ENCODE measurements around the gene C19orf25.
A peak's percentile ranks its signal among the peaks of the same experiment; 100 is the strongest.
"Not testable (repeated sequence)": the region's sequence is repeated elsewhere in the genome, so short reads cannot be mapped to it uniquely, and the experiment has no call there.

Gene C19orf25

DNA sequence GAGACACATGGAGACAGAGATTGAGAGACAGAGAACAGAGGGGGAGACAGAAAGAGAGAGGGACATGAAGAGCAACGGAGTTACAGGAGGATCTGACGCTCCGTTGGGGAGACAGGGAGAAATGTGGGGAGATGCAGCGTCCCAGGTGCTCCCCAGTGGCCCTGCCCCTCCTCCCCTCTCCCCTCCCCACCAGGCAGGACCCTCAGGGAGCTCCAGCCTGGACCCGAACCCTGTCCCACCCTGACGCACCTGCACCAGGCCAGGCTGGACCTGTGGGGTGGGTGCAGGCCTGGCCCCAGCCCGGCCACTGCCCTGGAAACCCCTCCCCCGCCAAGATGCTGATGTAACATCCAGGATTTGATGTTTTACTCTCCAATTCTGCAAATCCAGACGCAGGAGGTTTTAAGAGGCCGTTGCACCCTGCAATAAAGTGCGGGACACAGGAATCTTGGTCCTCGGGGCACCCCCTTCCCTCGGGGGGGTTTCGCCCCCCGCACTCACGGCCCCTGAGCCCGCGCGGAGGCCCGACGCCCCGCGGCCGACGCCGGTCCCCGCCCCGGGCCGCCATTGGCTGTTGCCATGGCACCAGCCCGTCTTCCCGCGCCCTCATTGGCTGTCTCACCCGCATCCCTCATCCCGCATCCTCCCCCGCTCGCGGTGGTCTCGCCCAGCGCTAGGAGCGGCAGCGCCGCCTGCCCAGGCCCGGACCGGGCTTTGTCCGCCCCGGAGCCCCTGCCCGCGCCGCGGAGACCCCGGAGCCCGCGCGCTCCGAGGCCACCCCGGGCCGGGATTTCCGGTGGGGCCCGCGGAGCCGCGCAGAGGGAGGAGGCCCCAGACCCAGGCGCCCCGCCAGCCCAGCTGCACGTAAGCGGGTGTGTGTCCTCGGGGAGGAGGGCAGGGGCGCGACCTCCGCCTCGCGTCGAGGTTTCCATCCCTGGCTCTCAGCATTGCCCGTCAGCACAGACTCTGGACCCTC, 29.3 kb downstream of the C19orf25 start, which contains the start of gene APC2:
Gene APC2 (plus strand): TSS at position 655 of the 976 bp plus-strand sequence. CDS start 2,881 bp downstream, outside the sequence.
- DNase-seq (ENCODE audit: low read depth), result no peak

DNA sequence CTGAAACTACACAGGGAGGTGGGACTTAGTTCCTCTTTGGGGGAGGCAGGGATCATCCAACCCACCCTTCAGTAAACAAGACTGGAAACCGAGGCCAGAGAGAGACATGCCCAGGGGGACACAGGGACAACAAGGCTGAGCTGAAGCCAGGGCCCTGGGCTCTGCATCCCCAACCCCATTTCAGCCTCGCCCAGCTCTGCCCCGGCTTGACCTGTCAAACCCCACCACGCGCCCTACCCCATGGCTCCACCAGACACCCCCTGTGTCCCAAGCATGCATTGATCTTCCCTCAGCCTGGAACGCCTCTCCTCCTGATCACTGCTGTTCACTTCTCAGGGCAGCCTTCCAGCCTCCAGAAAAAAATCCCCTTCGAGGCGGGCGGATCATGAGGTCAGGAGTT, 31.1 kb downstream of the C19orf25 start:
- DNase-seq (ENCODE audit: low read depth), result no peak

- DNase-seq (ENCODE audit: low read depth), result no peak
Measured at GRCh38 chr19:1447504-1447903, 31.5 kb downstream of the C19orf25 start.

DNA sequence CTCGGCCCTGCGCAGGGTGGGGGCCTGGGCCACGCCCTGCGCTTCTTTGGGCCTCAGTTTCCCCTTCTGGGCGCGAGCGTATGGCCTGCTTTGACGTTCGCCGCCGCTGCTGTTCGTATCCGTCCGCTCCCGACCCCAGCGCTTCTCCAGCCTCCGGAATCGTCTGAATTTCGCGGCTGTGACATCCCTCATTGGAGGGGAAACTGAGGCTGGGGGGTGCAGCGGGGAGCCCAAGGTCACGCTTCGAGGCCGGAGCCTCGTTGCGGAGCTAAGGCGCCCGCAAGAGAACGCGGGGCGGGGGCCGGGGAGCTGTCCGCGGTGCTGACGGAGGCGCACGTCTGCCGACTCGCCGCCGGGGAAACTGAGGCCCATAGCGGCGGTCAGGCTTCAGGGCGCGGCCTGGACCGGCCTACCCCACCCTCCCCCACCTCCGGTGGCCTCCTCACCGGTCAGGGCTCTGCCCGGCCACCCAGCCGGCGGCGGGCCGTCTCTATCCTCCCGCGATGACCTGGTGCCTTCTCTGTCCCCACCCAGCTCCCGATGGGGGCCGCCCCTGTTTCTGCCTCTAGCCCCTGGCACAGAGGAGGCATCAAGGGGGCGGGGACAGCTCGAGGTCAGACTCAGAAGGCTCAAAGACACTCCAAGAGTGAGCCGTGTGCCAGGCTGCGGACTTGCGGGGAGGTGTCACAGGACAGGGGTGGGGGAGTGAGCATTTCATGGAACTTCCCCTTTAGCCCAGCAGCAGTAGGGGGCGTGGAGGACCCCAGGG, 32.1 kb downstream of the C19orf25 start:
- no peak for DNase-seq (ENCODE audit: low read depth)

- DNase-seq (ENCODE audit: low read depth), result no peak
Measured at GRCh38 chr19:1445932-1446712, 32.9 kb downstream of the C19orf25 start.

DNA sequence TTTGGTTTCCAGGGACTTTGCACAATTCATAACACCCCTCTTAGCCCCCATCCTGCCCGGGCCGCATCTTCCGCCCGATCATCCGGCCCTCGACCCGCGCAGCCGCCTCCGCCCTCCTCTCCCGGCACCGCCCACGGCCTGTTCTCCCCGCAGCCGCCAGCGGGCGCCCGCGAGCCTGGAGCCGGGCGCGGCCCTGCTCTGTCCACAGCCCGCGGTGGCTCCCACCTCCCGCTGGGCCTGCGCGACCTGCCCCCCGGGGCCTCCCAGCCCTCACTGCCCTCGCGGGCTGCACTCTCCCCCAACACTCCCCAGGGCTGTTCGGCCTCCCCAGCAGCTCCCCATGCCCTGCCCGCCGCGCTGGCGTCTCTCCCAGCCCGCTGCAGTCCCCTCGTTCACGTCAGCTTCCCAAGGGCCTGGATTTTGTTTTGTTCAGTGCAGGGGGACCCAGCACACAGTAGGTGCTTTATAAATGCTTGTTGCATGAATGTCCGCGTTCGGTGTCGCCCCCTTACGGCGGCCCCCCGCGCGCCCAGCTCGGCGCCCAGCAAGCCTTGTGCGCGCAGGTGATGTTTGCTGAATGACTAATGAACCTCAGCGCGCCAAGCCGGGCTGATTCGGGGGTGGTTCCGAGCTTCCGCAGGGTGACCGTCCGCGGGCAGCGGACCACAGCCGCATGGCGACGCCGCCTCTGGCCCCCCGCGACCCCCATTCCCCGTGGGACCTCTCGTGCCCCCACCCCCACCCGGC, 33.7 kb downstream of the C19orf25 start:
- DNase-seq (ENCODE audit: low read depth), result peak; percentile 43

GRCh38 chr19:1441677-1442438, 37.2 kb downstream of the C19orf25 start:
- no peak for DNase-seq (ENCODE audit: low read depth)

- no peak for DNase-seq (ENCODE audit: low read depth)
Measured at GRCh38 chr19:1441022-1441426, 38.0 kb downstream of the C19orf25 start.

GRCh38 chr19:1440418-1440801, 38.6 kb downstream of the C19orf25 start:
- no peak for DNase-seq (ENCODE audit: low read depth)

- DNase-seq (ENCODE audit: low read depth), result not testable (repeated sequence)
Measured at GRCh38 chr19:1439525-1440417, 39.2 kb downstream of the C19orf25 start.

DNA sequence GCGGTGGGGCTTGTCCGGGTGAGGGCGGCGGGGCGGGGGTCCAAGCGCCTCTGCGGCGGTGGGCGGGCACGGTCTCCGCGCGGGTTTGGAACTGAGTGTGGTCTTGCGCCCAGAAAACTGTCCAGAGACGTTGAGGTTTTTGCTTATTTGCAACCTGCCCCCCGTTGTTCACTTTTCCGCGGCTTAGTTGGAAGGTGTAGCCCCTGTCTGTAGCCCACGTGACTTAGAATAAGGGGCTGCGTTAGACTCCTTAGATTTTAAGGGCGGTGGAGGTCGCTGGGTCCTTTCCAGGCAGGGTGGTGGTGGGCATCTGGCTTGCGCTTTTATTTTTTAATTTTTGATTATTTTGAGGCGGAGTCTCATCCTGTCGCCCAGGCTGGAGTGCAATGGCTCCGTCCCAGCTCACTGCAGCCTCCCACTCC, 40.1 kb downstream of the C19orf25 start:
- no peak for DNase-seq (ENCODE audit: low read depth)

- DNase-seq (ENCODE audit: low read depth), result peak; percentile 90
Measured at GRCh38 chr19:1438035-1438932, 40.7 kb downstream of the C19orf25 start, which contains the start of gene RPS15. TSS of gene RPS15 (plus strand) at chr19:1438396. CDS start at chr19:1438426, 30 bp downstream.

DNA sequence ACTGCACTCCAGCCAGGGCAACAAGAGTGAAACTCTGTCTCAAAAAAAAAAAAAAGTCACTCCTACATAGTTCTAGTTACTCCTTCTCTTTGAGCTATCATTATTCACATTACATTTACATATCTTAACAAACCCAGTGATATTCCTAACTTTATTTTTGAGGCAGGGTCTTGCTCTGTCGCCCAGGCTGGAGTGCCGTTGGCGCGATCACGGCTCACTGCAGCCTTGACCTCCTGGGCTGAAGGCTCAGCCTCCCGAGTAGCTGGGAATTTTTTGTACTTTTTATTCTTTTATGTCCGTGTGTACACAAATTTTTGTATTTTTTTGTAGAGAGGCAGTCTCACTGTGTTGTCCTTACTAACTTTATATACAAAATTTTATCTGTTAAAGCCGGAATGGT, 41.4 kb downstream of the C19orf25 start:
- DNase-seq (ENCODE audit: low read depth), result no peak

- DNase-seq (ENCODE audit: low read depth), result no peak
Measured at GRCh38 chr19:1435378-1435989, 43.5 kb downstream of the C19orf25 start.

DNA sequence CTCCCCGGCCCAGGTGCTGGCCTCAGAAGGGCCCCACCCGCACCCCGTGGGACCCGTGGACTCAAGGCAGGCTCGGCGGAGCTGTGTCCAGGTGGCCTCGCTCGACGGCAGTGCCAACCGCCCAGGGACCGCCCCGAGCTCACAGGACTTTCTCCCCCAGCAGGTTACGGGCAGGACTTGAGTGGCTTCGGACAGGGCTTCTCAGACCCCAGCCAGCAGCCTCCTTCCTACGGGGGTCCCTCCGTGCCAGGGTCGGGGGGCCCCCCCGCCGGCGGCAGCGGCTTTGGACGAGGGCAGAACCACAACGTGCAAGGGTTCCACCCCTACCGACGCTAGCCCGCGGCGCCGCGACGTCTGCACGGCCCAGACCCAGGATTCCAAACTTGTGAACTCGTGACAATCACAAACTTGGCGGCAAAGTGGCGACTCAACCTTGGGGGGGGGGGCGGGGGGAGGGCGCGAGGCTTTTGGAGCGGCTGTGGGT, 44.4 kb downstream of the C19orf25 start:
- DNase-seq (ENCODE audit: low read depth), result no peak

DNA sequence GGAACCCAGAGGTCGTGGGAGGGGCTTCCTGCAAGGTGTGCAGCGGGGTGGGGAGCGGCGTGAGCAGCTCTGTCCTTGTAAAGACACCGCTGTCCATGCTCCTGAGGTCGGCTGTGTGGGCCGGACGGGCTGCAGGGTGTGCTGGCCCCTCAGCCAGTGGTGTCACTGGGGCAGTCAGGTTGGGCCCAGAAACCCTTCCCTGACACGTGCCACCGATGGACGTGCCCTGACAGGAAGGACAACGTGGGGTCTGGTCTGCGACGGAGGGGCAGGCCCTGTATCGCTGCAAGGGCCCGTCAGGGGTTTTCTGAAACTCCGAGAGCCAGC, 45.0 kb downstream of the C19orf25 start:
- no peak for DNase-seq (ENCODE audit: low read depth)

- no peak for DNase-seq (ENCODE audit: low read depth)
Measured at GRCh38 chr19:1433119-1434039, 45.6 kb downstream of the C19orf25 start.

Measured in T-helper 22 cell (primary cell).